ENCODE measurements around the gene RBM8A.

RBM8A gene

DNA sequence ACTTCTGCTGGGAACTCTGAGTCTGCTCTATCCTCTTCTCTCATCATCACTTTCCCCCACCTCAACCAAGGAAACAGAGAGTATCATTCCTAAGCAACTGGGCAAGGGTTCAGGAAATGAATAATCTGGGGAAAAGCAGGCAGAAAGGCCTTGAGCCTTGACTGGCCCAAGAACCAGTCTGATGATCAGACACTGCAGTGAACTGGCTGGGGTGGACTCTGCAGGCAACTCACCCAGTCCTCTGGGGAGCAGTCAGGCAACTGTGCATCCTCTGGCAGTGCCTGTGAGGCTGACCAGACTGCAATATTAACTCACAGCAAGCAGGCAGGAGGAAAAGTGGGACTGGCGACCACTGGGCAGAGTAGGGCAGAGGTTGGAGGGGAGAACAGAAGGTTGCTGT lies 42.6 kb downstream of the RBM8A start:
- TF ChIP-seq, protein P1, sequence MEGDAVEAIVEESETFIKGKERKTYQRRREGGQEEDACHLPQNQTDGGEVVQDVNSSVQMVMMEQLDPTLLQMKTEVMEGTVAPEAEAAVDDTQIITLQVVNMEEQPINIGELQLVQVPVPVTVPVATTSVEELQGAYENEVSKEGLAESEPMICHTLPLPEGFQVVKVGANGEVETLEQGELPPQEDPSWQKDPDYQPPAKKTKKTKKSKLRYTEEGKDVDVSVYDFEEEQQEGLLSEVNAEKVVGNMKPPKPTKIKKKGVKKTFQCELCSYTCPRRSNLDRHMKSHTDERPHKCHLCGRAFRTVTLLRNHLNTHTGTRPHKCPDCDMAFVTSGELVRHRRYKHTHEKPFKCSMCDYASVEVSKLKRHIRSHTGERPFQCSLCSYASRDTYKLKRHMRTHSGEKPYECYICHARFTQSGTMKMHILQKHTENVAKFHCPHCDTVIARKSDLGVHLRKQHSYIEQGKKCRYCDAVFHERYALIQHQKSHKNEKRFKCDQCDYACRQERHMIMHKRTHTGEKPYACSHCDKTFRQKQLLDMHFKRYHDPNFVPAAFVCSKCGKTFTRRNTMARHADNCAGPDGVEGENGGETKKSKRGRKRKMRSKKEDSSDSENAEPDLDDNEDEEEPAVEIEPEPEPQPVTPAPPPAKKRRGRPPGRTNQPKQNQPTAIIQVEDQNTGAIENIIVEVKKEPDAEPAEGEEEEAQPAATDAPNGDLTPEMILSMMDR (IDR thresholded peaks at IDR 0.05), result no peak

GRCh38 chr1:145879775-145880174 lies 47.5 kb downstream of the RBM8A start:
- TF ChIP-seq, protein P1 (IDR thresholded peaks at IDR 0.05), result no peak

DNA sequence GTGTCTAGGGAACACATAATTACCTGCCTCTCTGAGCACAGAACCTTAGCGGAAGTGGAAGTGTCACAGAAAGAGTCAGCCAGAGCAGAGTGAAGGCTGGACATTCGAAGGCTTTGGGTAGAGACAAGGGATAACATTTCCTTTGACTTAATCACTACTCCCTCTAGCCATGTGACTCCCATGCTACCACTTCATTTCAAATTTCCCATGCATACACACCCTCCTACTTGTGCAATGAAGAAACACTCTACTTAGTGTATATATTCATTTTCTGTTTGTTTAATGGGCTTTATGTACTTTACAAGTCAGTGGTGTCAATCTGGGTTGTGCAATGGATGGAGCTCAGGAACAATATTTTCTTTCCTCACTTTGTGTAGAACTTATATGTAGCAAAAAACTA lies 48.6 kb downstream of the RBM8A start:
- TF ChIP-seq, protein P1 (IDR thresholded peaks at IDR 0.05), result no peak

- TF ChIP-seq, protein P1 (IDR thresholded peaks at IDR 0.05), result no peak
Observed at GRCh38 chr1:145877923-145878486, 49.3 kb downstream of the RBM8A start.

GRCh38 chr1:145874646-145875045 lies 52.6 kb downstream of the RBM8A start:
- TF ChIP-seq, protein P1 (IDR thresholded peaks at IDR 0.05), result no peak

GRCh38 chr1:145871994-145872924 lies 55.0 kb downstream of the RBM8A start:
- TF ChIP-seq, protein P1 (IDR thresholded peaks at IDR 0.05), result no peak
